ENCODE data around the gene MDGA2. TPM values are rescaled to one million over a fixed set of nuclear protein-coding genes. Genes with fewer than 3 reads are reported as not detected.

Gene MDGA2
- total RNA-seq, 1 donor from 2014 or later, result 0.39 TPM

- Mint-ChIP-seq H3K4me3 (ENCODE audit: unreplicated experiment) (no peak overlapping the region), H3K27me3 (ENCODE audit: unreplicated experiment) (no peaks in the 10 kb centered on the region), H3K4me1 (ENCODE audit: low read depth, unreplicated experiment) (no peaks in the 10 kb centered on the region), H3K36me3 (ENCODE audit: unreplicated experiment) (no peaks in the 10 kb centered on the region), H3K27ac (ENCODE audit: unreplicated experiment) (no peak overlapping the region), H3K9me3 (ENCODE audit: unreplicated experiment) (no peaks in the 10 kb centered on the region)
- TF ChIP-seq CTCF (IDR thresholded peaks at IDR 0.05; ENCODE audit: partially characterized antibody, unreplicated experiment), result no peak
- DNase-seq, result no peak
These were observed 654.9 kb downstream of the MDGA2 start for GRCh38 chr14:47020500-47020899.

- TF ChIP-seq CTCF (IDR thresholded peaks at IDR 0.05; ENCODE audit: partially characterized antibody, unreplicated experiment), result no peak
- no peak for DNase-seq
- Mint-ChIP-seq H3K9me3 (ENCODE audit: unreplicated experiment) (no peaks in the 10 kb centered on the region), H3K36me3 (ENCODE audit: unreplicated experiment) (no peaks in the 10 kb centered on the region), H3K4me1 (ENCODE audit: low read depth, unreplicated experiment) (no peaks in the 10 kb centered on the region), H3K4me3 (ENCODE audit: unreplicated experiment) (no peak overlapping the region), H3K27me3 (ENCODE audit: unreplicated experiment) (no peaks in the 10 kb centered on the region), H3K27ac (ENCODE audit: unreplicated experiment) (no peak overlapping the region)
These were observed 662.7 kb downstream of the MDGA2 start for GRCh38 chr14:47012533-47013280.

GRCh38 chr14:47009615-47010014 is 665.8 kb downstream of the MDGA2 start:
- no peak overlapping the region for H3K27ac Mint-ChIP-seq (ENCODE audit: unreplicated experiment)
- no peak for DNase-seq
- no peak for TF ChIP-seq CTCF (IDR thresholded peaks at IDR 0.05; ENCODE audit: partially characterized antibody, unreplicated experiment)

GRCh38 chr14:47008732-47009131 is 666.7 kb downstream of the MDGA2 start:
- Mint-ChIP-seq H3K4me1 (ENCODE audit: low read depth, unreplicated experiment) (no peaks in the 10 kb centered on the region), H3K36me3 (ENCODE audit: unreplicated experiment) (no peaks in the 10 kb centered on the region), H3K27ac (ENCODE audit: unreplicated experiment) (no peak overlapping the region), H3K27me3 (ENCODE audit: unreplicated experiment) (no peaks in the 10 kb centered on the region), H3K4me3 (ENCODE audit: unreplicated experiment) (no peak overlapping the region), H3K9me3 (ENCODE audit: unreplicated experiment) (no peaks in the 10 kb centered on the region)
- DNase-seq, result no peak
- no peak for TF ChIP-seq CTCF (IDR thresholded peaks at IDR 0.05; ENCODE audit: partially characterized antibody, unreplicated experiment)

More at GRCh38 chr14:47009615-47010014, 665.8 kb downstream of the MDGA2 start:
- Mint-ChIP-seq H3K4me1 (ENCODE audit: low read depth, unreplicated experiment) (no peaks in the 10 kb centered on the region), H3K27me3 (ENCODE audit: unreplicated experiment) (no peaks in the 10 kb centered on the region), H3K4me3 (ENCODE audit: unreplicated experiment) (no peak overlapping the region), H3K36me3 (ENCODE audit: unreplicated experiment) (no peaks in the 10 kb centered on the region), H3K9me3 (ENCODE audit: unreplicated experiment) (no peaks in the 10 kb centered on the region)

- Mint-ChIP-seq H3K27me3 (ENCODE audit: unreplicated experiment) (no peaks in the 10 kb centered on the region), H3K9me3 (ENCODE audit: unreplicated experiment) (no peaks in the 10 kb centered on the region), H3K36me3 (ENCODE audit: unreplicated experiment) (no peaks in the 10 kb centered on the region), H3K4me1 (ENCODE audit: low read depth, unreplicated experiment) (no peaks in the 10 kb centered on the region), H3K4me3 (ENCODE audit: unreplicated experiment) (no peak overlapping the region), H3K27ac (ENCODE audit: unreplicated experiment) (no peak overlapping the region)
- no peak for DNase-seq
- TF ChIP-seq CTCF (IDR thresholded peaks at IDR 0.05; ENCODE audit: partially characterized antibody, unreplicated experiment), result no peak
These were observed 675.7 kb downstream of the MDGA2 start for GRCh38 chr14:46999661-47000060.
